HG02571 (cell line): ENCODE results near the gene ABCA7.

Experiments used
- ATAC-seq: cut with Tn5 transposase; IDR thresholded peaks from one replicate; pipeline ENCODE4 v1.9.1; 2021; ENCODE audit warnings: mild to moderate bottlenecking, moderate library complexity; ENCODE audit not compliant: unreplicated experiment

The ABCA7 gene

DNA sequence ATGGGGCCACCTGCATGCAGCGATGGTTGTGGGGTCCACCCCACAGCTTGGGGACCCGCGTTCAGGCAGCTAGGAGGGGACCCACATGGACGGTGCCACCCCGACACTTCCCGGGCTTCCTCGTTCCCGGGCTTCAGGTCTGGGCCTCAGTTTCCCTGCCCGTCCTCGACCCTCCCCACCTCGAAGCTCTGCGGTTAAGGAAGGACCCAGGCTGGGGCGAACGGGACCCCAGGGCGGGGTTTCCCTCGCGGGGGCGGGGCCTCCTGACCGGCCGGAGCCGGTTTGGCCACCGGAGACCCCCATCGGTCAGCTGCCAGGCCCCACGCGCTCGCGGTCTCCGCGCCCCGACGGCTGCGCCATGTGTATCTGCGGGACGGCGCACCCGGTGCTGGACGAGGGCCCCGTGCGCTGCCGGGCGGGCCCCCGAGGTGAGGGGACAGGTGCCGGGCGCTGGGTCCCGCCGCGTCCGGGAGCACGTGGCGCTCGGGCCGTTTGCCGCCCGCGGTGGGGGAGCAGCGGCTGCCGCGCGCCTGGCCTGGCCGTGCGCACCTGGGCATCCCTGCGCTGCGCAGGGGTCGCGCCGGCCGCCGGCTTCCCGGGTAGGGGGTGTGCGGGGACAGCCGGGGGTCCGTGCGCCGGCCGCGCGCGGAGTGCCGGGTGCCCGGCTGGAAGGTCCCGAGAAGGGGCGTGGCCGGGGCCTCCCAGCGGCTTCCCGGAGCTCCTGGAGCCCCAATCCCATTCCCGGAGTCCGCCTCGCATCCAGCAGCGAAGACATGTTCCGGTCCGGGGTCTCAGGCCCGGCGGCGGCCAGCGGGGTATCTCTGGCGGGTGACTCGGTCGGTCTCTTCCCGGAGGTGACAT, 31.3 kb downstream of the ABCA7 start:
- no peak for ATAC-seq

DNA sequence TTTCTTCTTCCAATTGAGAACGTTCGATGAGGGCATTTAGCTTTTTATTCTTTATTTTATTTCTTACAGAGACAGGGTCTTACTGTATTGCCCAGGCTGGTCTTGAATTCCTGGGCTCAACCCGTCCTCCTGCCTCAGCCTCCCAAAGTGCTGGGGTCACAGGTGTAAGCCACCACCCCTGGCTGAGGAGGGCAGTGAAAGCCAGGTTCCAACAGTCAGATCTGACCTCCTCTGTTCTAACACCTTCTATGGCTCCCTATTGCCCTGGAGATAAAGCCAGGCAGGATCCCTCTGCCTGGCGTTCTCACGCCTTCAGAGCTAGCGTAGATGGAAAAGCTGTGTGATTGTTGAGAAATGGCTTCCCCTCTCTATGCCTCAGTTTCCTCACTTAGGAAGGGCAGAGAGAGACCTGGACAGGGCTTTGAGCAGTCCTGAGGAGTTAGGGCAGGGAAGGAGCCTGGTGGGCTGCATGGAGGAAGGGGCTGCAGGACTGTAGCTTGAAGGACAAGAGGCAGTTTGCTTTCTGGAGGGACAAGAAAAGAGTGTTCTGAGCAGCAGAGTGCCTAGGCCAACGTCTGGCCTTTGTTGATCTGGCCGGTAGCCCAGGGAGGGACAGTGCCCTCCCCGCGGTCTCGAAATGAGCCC, 32.6 kb downstream of the ABCA7 start:
- ATAC-seq, result no peak

DNA sequence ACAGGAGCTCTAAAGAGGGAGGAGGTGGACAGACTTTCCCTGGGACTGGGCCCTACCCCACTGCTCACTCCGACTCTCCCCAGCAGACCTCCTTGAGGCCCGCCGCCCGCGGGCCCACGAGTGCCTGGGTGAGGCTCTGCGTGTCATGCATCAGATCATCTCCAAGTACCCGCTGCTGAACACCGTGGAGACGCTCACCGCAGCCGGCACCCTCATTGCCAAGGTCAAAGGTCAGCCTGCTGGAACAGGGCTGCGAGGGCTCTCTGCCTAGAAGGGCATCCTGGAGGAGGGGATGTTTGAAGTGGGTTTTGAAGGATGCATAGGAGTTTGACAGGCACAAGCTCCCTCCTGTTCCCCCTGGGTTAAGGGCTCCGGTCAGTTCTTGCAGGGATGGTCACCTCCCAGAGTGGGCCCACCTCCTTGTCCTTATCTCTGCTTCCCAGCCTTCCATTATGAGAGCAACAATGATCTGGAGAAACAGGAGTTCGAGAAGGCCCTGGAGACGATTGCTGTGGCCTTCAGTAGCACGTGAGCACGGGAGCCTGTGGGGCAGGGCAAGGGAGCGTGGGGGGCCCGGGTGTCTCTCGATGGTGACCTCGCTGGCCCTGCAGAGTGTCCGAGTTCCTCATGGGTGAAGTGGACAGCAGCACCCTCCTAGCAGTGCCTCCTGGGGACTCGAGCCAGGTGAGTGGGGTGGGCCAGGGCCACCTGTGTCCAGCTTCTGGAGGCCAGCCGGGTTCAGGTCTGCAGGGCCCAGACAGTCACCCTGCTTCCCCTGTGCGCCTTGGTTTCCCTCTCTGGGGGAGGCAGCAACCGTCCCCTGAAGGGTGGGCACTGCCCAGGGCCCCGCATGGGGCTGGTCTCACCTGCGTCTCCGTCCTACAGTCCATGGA, 33.4 kb downstream of the ABCA7 start:
- no peak for ATAC-seq

DNA sequence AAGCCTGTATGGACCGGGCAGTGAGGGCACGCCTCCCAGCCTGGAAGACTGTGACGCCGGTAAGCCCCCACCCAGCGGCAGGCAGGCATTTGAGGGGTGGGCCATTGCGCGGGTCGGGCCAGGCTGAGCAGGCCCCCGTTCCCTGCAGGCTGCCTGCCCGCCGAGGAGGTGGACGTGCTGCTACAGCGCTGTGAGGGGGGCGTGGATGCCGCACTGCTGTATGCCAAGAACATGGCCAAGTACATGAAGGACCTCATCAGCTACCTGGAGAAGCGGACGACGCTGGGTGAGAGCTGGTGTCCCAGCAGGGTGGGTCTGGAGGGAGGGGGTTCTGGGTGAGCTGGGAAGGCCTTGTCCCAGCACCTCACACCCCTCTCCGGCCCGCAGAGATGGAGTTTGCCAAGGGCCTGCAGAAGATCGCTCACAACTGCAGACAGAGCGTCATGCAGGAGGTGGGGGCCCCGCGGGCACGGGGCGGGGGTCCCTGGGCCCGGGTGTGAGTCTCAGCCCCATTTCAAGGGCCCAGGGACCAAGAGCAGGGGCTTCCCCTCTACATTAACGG, 34.1 kb downstream of the ABCA7 start:
- ATAC-seq, result no peak

DNA sequence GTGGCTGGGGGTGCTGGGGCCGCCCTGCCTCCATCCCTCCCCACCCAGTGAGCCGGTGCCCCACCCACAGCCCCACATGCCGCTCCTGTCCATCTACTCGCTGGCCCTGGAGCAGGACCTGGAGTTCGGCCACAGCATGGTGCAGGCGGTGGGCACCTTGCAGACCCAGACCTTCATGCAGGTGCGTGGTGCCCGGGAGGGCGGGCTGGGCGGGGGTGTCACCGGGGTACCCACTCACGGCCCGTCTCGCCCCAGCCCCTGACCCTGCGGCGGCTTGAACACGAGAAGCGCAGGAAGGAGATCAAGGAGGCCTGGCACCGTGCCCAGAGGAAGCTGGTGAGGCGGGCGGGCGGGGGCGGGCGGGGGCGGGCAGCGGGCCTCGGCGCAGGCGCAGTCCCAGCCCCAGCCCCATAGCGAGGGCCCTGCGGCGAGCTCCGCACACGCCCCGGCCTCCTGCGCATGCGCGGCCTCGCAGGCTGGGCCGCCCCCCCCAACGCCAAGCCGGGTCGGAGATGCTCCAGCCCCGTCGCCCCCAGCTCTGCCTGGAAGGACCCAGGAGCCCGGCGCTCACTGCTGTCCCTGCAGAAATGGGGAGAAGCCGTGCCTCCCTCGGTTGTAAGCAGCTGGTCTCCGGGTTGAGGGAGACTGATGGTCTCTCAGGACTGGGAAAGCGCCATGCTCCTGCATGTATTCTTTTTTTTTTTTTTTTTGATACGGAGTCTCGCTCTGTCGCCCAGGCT, 34.8 kb downstream of the ABCA7 start:
- ATAC-seq, result peak; percentile 41

DNA sequence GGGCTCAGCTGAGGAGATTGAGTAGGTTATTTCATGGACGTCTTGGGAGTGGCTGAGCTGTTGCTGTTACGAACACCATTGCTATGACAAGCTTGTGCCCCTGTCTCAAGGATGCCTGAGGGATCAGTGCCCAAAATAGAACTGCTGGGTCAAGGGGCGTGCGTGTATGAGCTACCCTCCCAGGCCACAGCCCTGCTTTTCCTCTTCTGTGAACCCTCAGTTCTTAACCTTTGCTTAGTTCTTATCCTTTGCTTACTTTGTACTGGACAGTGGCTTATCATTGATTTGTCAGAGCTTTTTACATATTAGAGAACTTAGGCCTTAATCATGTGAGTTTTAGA, 36.1 kb downstream of the ABCA7 start:
- no peak for ATAC-seq

DNA sequence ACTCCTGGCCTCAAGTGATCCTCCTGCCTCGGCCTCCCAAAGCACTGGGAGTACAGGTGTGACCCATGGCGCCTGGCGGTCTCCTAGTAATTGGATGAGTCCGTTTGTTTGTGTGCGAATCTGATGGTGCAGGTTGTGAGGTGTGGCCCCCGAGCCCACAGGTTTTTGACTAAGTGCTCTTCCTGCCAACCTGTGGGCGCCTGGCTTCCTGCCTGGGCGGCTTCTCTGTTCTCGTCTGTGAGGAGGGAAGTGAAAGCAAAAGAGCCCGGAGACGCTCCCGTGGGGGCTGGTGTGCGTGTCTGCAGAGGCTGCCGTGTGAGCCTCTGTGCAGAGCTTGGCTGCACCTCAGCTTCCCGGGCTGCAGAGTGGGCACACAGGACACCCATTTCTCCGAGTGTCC, 37.0 kb downstream of the ABCA7 start:
- peak; percentile 47 for ATAC-seq

DNA sequence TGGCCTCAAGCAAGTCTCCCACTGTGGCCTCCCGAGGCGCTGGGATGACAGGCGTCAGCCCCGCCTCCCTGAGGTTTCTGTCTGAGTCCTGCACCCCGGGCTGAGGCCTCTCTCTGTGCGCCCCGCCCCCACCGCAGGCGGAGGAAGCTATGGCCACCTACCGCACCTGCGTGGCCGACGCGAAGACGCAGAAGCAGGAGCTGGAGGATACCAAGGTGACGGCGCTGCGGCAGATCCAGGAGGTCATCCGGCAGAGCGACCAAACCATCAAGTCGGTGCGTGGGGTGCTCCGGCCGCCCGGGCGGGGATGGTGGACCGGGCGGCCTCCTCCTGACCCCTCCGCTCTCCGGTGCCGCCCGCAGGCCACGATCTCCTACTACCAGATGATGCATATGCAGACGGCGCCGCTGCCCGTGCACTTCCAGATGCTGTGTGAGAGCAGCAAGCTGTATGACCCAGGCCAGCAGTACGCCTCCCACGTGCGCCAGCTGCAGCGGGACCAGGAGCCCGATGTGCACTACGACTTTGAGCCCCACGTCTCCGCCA, 39.7 kb downstream of the ABCA7 start:
- no peak for ATAC-seq

DNA sequence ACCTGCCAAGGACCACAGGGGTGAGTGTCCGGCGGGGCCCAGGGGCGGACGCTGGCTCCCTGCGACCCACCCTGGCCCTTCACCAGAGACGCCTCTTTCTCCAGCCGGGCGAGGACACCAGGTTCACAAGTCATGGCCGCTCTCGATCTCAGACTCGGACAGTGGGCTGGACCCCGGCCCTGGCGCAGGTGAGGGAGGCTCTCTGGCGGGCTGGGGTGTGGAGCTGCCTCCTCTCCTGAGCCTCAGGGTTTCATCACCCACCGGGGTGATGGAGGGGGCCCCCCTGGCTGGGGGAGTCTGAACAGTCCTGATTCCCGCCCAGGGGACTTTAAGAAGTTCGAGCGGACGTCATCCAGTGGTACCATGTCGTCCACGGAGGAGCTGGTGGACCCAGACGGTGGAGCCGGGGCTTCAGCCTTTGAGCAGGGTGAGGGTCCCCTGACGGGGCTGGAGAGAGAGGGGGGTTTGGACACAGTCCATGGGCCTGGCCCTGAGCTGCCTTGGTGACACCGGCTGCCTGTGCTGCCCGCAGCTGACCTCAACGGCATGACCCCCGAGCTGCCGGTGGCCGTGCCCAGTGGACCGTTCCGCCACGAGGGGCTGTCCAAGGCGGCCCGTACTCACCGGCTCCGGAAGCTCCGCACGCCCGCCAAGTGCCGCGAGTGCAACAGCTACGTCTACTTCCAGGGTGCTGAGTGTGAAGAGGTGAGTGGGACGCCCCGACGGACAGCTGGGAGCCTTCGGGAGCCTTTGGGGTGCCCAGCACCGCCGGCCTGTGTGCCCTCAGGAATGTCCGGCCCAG, 40.7 kb downstream of the ABCA7 start:
- ATAC-seq, result no peak

DNA sequence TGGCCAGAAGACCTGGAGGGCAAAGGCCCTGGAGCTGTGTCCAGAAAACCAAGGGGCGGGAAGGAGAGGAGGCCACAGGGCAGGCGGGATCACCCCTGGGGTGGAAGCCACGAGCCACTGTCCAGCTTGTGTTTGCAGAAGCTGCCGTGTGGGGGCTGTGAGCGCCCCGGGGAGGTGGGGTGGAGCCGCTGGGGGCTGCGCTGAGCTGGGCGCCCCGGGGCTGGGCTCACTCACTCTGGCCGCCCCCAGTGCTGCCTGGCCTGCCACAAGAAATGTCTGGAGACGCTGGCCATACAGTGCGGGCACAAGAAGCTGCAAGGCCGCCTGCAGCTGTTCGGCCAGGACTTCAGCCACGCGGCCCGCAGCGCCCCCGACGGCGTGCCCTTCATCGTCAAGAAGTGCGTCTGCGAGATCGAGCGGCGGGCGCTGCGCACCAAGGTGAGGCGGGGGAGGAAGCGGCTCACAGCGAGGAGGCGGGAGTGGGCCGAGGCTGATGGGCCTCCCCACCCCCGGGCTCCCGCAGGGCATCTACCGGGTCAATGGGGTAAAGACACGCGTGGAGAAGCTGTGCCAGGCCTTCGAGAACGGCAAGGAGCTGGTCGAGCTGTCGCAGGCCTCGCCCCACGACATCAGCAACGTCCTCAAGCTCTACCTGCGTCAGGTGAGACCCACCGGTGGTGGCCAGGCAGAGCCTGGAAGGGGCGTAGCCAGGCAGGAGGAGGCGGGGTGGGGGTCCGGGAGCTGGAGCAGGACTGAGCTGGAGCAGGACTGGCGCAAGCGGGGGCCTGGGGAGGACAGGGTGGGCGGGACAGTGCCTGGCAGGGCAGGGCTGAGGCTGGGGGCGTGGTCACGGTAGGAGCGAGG, 41.6 kb downstream of the ABCA7 start:
- ATAC-seq, result no peak

DNA sequence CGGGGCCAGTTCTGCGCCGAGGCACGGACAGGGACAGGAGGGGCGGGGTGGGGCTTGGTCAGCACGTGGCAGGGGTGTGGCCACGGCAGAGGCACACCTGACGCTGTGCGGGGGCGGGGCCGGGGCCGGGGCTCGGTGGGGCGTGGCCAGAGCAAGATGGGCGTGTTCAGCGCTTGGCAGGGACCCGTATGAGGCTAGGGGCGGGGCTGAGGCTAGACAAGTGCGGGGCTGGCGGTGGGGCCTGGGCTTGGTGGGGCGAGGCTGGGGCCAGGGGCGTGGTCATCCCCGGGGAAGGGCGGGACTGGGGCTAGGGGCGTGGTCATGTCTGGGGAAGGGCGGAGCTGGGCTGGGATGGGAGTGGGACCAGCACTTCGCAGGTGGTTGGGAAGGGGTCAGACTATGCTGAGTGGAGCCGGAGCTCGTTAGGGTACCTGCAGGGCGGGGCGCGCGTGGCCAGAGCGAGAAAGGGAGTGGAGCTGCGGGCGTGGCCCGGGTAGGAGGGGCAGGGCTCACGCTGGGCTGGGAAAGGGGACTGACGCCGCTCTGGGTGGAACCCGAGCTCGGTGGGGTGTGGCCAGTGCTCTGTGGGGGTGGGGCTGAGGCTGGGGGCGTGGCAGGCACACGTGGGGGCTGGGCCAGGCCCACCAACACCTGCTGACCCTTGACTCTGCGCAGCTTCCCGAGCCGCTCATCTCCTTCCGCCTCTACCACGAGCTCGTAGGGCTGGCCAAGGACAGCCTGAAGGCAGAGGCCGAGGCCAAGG, 42.4 kb downstream of the ABCA7 start:
- no peak for ATAC-seq

DNA sequence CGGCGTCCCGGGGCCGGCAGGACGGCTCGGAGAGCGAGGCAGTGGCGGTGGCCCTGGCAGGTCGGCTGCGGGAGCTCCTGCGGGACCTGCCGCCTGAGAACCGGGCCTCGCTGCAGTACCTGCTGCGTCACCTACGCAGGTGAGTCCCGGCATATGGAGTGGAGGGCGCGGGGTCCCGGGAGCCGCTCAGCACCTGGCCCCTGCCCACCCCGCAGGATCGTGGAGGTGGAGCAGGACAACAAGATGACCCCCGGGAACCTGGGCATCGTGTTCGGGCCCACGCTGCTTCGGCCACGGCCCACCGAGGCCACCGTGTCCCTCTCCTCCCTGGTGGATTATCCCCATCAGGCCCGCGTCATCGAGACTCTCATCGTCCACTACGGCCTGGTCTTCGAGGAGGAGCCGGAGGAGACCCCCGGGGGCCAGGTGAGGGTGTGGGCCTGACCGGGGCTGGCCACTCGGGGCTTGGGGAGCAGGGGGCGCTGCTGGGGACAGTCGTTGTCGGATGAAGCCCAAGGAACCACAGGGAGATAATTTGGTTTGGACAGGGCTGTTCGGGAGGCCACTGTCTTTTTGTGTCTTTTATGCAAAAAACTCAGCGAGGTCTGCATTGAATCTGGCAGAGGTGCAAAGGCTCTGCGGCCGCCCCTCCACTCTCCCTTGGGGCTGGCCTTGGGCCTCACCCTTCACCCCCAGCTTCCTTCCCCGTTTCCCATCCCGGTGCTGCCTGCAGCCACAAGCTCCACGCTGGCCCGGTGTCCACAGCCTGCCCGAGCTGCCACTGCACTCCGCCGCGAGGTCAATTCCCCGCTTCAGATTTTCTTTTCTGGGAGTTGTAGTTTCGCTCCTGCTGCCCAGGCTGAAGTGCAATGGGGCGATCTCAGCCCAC, 43.3 kb downstream of the ABCA7 start:
- ATAC-seq, result no peak

DNA sequence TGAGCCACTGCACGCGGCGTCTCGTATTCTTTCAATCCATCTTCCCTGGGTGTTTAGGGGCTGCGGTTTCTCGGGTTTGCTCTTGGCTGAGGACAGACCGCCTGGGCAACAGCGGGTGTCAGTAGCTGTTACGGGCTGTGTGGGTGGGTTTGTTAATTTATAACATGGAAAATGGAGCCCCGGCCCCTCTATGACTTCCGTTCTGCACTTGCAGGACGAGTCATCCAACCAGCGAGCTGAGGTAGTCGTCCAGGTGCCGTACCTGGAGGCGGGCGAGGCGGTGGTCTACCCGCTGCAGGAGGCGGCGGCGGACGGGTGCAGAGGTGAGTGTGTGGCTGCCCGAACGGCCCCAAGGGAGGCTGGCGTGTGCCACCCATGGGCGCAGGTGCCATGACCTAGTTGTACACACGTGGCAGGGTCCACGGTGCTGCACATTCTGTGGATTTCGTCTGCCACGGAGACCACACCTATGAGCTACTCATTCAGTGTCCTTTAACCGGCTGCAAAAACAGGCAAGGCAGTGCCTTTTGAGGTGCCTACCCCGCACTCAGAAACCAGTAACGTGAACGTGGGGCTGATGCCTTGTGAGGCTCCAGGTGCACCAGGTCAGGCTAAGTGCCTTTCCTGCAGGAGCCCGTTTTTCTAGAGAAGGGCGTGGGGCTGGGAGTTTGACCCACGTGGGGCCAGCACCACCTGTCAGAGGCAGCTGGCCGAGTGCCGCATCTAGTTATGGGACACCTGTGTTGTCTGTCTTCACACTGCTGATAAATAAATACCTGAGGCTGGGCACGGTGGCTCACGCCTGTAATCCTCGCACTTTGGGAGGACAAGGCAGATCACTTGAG, 44.3 kb downstream of the ABCA7 start:
- ATAC-seq, result no peak

DNA sequence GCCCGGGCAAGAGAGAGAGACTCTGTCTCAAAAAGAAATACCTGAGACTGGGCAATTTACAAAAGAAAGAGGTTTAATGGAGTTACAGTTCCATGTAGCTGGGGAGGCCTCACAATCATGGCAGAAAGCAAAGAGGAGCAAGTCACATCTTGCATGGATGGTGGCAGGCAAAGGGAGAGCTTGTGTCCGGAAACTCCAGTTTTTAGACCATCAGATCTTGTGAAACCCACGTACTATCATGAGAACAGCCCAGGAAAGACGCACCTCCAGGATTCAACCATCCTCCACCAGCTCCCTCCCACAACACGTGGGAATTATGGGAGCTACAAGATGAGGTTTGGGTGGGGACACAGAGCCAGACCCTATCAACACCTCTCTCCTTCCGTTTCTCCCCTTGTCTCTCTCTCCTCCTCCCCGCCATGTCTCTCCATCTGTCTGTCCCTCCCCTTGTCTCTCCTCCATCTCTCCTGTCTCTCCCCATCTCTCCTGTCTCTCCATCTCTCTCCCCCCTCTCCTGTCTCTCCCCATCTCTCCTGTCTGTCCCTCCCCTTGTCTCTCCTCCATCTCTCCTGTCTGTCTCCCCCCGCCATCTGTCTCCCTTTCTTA, 45.2 kb downstream of the ABCA7 start:
- no peak for ATAC-seq

DNA sequence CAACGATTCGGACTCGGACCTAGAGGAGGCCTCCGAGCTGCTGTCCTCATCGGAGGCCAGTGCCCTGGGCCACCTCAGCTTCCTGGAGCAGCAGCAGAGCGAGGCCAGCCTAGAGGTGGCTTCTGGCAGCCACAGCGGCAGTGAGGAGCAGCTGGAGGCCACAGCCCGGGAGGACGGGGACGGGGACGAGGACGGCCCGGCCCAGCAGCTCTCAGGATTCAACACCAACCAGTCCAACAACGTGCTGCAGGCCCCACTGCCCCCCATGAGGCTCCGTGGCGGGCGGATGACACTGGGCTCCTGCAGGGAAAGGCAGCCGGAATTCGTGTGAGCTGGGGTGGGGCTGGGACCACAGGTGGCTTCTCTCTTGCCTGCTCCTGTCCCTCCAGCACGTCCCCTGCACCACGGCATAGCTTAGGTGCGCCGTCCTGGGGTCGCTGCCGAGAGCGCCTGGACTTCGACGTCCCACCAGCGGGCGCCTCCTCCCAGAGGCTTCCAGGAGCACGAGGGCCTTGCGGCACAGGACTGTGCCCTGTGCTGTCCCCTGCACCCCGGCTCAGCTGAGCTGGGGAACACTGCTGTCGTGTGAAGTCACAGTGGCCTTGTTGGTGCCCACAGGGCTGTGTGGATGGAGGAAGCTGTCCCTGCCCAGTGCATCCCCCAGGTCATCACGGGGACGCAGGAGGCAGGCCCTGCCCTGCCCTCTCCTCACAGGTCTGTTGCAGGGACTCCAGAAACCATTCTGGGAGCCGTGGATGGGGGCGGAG, 46.0 kb downstream of the ABCA7 start:
- no peak for ATAC-seq
